HG03175 (cell line): Measurements from ENCODE around the gene SPATA13.
"Not testable (repeated sequence)": the region's sequence is repeated elsewhere in the genome, so short reads cannot be mapped to it uniquely, and the experiment has no call there.

Experiments used
- ATAC-seq: cut with Tn5 transposase; IDR thresholded peaks from one replicate; pipeline ENCODE4 v1.9.1; 2021; ENCODE audit warnings: mild to moderate bottlenecking, moderate library complexity; ENCODE audit not compliant: unreplicated experiment

The SPATA13 gene

DNA sequence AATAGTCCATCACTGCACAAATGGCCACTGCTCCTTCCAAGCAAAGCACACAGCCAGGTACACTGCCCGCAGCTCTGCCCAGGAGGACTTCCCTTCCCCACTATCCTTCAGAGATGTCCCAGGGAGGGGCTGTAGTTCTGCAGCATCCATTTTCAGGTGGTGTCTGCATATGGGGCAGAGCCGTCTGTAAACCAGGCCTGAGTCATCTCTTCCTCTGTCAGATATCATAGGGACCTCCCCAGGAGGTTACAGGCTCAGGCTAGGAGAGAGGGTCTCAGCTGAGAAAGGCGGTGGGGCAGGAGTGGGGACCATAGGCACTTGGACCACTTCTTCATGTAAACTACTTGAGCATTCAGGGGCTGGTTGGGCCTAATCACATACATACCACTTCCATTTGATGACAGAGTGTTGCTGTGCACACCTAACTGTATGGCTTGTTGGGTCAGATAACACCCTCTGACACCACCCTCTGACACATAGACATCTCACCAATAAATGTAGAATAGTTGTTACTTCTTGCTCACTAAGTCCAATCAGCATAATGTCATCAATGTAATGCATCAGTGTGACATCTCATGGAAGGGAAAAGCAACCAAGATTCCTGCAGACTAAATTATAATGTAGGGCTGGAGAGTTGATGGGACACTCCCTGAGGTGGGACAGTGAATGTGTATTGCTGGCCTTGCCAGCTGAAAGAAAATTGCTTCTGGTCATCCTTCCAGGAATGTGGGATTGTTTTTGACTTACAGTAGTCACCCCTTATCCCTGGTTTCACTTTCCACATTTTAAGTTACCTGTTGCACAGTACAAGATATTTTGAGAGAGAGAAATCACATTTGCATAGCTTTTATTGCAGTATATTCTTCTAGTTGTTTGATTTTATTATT is 189.5 kb downstream of the SPATA13 start:
- ATAC-seq = not testable (repeated sequence)

DNA sequence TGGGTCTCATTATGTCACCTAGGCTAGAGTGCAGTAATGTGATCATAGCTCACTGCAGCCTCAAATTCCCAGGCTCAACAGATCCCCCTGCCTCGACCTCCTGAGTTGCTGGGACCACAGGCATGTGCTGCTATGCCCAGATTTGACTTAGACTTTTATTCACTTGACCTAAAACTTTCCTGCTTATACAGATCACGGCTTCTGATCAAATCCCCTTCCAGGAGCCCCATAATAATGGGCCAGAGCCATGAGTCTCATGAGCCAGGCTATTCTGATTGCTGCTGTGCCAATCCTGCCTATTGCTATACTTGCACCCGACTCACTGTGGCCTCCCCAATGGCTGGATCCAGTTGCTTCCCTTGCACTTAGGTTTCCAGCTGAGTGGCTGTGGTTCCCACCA is 190.9 kb downstream of the SPATA13 start:
- no peak for ATAC-seq

DNA sequence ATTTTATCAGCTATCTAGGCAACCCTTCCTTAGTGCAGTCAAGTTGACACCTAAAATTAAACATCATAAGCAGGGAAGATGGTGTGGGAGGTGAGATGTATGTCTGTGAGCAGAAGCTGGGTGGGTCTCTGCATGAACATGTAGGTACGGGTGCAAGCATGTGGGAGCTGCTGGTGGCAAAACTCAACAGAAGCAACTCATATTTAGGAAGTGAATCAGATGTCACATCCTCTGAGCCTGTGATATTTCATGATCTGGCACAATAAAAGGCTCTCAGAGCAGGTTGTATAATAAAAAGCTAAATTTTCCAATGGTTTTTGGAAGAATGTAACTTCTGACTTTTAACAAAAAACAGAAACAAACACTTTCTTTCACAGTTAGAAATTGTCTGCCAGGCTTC is 193.2 kb downstream of the SPATA13 start:
- ATAC-seq = no peak

- ATAC-seq = no peak
These were observed 194.6 kb downstream of the SPATA13 start for GRCh38 chr13:24355103-24355502.

GRCh38 chr13:24356270-24356669 is 195.8 kb downstream of the SPATA13 start:
- ATAC-seq = no peak
